ENCODE results near the gene STK11.

STK11 gene

GRCh38 chr19:1172353-1173158, 33.0 kb upstream of the STK11 start:
- TF ChIP-seq CTCF (IDR thresholded peaks at IDR 0.05; ENCODE audit: extremely low read depth, missing control alignments) = no peak
- DNase-seq (ENCODE audit: low spot score) = no peak

GRCh38 chr19:1173159-1173844, 32.3 kb upstream of the STK11 start:
- TF ChIP-seq CTCF (IDR thresholded peaks at IDR 0.05; ENCODE audit: extremely low read depth, missing control alignments) = no peak
- peak; percentile 59 for DNase-seq (ENCODE audit: low spot score)

- TF ChIP-seq CTCF (IDR thresholded peaks at IDR 0.05; ENCODE audit: extremely low read depth, missing control alignments) = no peak
These were observed 31.5 kb upstream of the STK11 start, which contains the start of gene SBNO2 for GRCh38 chr19:1173845-1174809. Gene SBNO2 (minus strand): TSS chr19:1174268. CDS start chr19:1154276, 19,992 bp downstream.

GRCh38 chr19:1177322-1178114, 28.1 kb upstream of the STK11 start:
- DNase-seq (ENCODE audit: low spot score) = no peak
- no peak for TF ChIP-seq CTCF (IDR thresholded peaks at IDR 0.05; ENCODE audit: extremely low read depth, missing control alignments)

More at GRCh38 chr19:1173845-1174809, 31.5 kb upstream of the STK11 start, which contains the start of gene SBNO2:
- peak; percentile 100 for DNase-seq (ENCODE audit: low spot score)

GRCh38 chr19:1181606-1182005, 24.0 kb upstream of the STK11 start:
- TF ChIP-seq CTCF (IDR thresholded peaks at IDR 0.05; ENCODE audit: extremely low read depth, missing control alignments) = no peak
- no peak for DNase-seq (ENCODE audit: low spot score)

- DNase-seq (ENCODE audit: low spot score) = no peak
- TF ChIP-seq CTCF (IDR thresholded peaks at IDR 0.05; ENCODE audit: extremely low read depth, missing control alignments) = no peak
These were observed 23.5 kb upstream of the STK11 start for GRCh38 chr19:1182068-1182467.

Data from GM20000 (cell line).